IMR-90 (cell line): ENCODE data around the gene C19orf85. TPM values are rescaled to one million over a fixed set of nuclear protein-coding genes. Genes with fewer than 3 reads are reported as not detected.

ENCODE experiments used
- BHLHE40 ChIP-seq: fragments of 150-350 bp; IDR thresholded peaks from 2 replicates; pipeline ENCODE4 v1.6.1; 2016; ENCODE audit warnings: mild to moderate bottlenecking, low read depth, low read length
- CHD1 ChIP-seq: IDR thresholded peaks from 2 replicates; pipeline ENCODE4 v1.6.1; 2012; ENCODE audit warnings: low read depth, low read length, improper control_type of control experiment
- FOS ChIP-seq: fragments of 150-350 bp; IDR thresholded peaks from 2 replicates; pipeline ENCODE4 v1.6.1; 2016; ENCODE audit warnings: low read depth, low read length
- MAFK ChIP-seq: IDR thresholded peaks from 2 replicates; pipeline ENCODE4 v1.6.1; 2012; ENCODE audit warnings: low read depth, low read length, improper control_type of control experiment
- NFE2L2 ChIP-seq: fragments of 150-350 bp; IDR thresholded peaks from 2 replicates; pipeline ENCODE4 v1.6.1; 2016; ENCODE audit warnings: low read depth, mild to moderate bottlenecking, low read length
- polyA plus RNA-seq, 3 experiments: library from polyadenylated mRNA; depleted of rRNA; stranded (reverse); fragments of >200 nt; gene quantifications; 2 replicates each; pipeline ENCODE4 v1.2.3, GENCODE V29; 2012; ENCODE audit warnings: low replicate concordance in 1 of 3
- total RNA-seq: library from RNA; depleted of rRNA; stranded (reverse); fragments of >200 nt; gene quantifications from 2 replicates; pipeline ENCODE4 v1.2.3, GENCODE V29; 2012

The C19orf85 gene
- total and polyA plus RNA-seq, 2 of the 4 experiments (the other 2 are of a cell fraction) = not detected

DNA sequence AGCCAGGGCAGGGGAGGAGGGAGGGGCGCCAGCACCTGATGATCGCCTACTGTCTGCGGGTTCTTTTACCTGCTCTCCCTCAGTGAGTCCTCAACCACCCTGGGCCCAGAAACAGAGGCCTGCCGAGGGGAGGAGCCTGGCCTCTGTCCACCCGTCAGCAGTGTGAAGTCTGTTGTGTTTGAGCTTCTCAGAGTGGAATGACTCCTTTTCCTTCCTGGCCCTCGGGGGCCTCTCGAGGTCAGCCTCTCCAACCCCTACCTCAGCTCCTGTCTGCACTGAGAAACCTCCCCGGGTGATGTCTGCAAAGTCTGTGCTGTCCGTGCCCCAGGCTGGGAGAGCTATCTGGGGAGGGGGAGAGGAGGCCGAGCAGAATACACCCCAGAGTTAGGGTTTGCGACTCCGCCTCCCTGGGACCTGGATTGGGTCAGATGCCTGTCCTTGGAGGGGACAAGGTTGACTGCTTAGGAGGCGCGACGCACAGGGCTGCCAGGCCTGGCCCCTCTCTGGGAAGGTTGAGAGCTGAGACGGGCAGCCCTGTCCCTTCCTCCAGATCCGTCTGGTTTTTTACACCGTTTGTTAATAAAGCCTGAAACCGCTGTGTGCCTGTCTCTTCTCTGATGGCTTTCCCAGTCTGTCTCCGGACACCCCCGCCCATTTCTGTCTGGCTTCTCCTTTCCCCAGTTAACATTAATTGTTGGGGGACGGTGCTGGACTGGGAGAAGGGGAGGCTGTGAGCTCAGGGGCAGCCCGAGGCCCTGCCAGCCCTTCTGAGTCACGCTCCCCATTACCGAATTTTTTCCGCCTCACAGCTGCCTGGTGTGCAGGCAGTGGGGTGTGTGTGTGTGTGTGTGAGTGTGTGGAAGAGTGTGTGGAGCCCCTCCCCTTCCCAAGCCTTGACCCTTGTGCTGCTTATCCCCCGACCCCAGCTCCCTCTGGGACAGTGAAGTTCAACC lies 22.7 kb upstream of the C19orf85 start (continued):
- 0 out of 2 replicates have a peak, but pooled peaks have one; percentile 51 for TF ChIP-seq CHD1
- TF ChIP-seq BHLHE40 = peak; percentile 57; the same call in 1 of the 2 replicates
- no peak for TF ChIP-seq MAFK
- TF ChIP-seq FOS = peak; percentile 87
- TF ChIP-seq NFE2L2 = peak; percentile 29; the same call in 1 of the 2 replicates
